ENCODE data around the gene EBI3. TPM values are rescaled to one million over a fixed set of nuclear protein-coding genes. Genes with fewer than 3 reads are reported as not detected.
A peak's percentile ranks its signal among the peaks of the same experiment; 100 is the strongest.
"Not testable (repeated sequence)": the region's sequence is repeated elsewhere in the genome, so short reads cannot be mapped to it uniquely, and the experiment has no call there.

The EBI3 gene
- total RNA-seq, 1 donor from 2014 or later, result 1.2 TPM

DNA sequence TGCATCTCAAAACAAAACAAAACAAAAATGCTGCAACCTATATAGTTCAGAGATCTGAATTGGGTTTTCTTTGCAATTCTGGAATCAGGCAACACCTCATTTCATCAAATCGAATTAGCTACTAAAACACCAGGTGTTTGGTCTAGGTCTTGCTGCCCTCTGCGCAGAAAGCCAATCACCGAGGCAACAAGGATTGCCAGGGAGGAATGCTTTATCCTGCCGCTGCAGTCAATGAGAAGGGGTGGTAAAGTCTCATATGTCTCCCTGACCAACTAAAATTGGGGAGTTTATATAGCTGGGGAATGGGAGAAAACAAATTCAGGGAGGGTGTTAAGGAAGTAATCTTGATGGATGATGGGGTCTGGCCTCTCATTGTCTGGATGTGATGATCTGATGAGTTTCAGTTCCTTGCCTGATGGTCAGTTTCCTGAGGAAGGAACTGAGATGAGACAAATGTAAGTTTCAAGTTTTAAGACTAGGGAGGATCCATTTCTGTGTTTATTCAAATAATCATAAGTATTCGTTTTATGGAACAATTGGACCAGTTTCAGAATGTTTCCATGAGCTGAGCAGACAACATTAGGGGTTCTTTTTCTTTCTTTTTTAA lies 12.6 kb downstream of the EBI3 start:
- TF ChIP-seq, protein P1, sequence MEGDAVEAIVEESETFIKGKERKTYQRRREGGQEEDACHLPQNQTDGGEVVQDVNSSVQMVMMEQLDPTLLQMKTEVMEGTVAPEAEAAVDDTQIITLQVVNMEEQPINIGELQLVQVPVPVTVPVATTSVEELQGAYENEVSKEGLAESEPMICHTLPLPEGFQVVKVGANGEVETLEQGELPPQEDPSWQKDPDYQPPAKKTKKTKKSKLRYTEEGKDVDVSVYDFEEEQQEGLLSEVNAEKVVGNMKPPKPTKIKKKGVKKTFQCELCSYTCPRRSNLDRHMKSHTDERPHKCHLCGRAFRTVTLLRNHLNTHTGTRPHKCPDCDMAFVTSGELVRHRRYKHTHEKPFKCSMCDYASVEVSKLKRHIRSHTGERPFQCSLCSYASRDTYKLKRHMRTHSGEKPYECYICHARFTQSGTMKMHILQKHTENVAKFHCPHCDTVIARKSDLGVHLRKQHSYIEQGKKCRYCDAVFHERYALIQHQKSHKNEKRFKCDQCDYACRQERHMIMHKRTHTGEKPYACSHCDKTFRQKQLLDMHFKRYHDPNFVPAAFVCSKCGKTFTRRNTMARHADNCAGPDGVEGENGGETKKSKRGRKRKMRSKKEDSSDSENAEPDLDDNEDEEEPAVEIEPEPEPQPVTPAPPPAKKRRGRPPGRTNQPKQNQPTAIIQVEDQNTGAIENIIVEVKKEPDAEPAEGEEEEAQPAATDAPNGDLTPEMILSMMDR (IDR thresholded peaks at IDR 0.05), result no peak
- Mint-ChIP-seq H3K9me3 (ENCODE audit: low read depth) (peaks cover 5% of the 10 kb centered on the region), H3K27me3 (ENCODE audit: low read depth) (no peaks in the 10 kb centered on the region), H3K4me1 (ENCODE audit: low read depth) (peaks cover 5% of the 10 kb centered on the region), H3K27ac (ENCODE audit: unreplicated experiment) (no peak overlapping the region), H3K4me3 (ENCODE audit: unreplicated experiment) (no peak overlapping the region), H3K36me3 (ENCODE audit: low read depth) (no peaks in the 10 kb centered on the region)
- no peak for DNase-seq (ENCODE audit: low spot score)

DNA sequence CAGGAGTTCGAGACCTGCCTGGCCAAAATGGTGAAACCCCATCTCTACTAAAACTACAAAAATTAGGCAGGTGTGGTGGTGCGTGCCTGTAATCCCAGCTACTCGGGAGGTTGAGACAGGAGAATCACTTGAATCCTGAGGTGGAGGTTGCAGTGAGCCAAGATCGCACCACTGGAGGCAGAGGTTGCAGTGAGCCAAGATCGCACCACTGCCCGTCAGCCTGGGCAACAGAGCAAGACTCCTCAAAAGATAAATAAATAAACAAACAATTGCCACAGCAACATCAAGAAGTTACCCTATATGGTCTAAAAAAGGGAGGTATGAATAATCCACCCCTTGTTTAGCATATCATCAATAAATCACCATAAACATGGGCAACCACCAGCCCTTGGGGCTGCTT lies 16.6 kb downstream of the EBI3 start:
- not testable (repeated sequence) for DNase-seq (ENCODE audit: low spot score); H3K27me3 Mint-ChIP-seq (ENCODE audit: low read depth); H3K4me3 Mint-ChIP-seq (ENCODE audit: unreplicated experiment); H3K9me3 Mint-ChIP-seq (ENCODE audit: low read depth); H3K27ac Mint-ChIP-seq (ENCODE audit: unreplicated experiment)
- Mint-ChIP-seq H3K4me1 (ENCODE audit: low read depth) (peaks cover 11% of the 10 kb centered on the region), H3K36me3 (ENCODE audit: low read depth) (peaks cover 20% of the 10 kb centered on the region)

DNA sequence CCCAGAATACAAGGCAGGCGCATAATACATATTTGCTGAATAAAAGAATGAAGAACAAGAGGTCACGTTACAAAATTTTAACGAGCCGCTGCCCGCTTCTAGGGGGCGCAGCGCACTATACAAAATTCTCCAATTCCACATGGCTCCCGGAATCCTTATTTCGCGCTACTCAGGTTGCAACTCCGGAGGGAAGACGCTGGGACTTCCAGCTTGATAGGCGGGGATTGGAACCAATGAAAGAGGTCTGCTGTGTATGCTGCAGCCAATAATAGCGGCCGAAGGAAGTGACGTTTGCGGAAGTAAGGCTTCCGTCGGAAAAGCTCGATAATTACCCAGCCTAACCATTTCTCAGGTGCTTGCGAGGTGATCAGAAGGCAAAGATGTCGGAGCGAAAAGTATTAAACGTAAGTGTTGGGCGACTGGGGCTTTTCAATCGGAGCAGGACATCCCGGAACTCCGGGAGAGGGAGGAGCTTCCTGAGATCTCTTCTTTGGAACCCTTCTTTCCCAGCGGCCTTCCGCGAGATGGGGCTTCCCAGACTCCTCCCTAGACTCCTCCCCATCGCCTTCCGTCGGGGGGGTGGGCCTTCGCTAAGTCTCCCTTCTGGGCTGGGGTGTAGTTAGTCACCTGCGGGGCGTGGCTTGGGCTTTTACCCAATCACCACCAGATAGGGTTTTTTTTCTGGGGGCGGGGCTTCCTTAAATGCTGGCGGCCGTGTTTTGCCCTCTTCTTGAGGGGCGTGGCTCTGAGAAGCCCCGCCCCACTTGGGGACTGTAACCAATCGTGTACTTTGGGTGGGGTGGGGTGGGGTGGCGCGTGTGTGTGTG lies 17.7 kb downstream of the EBI3 start, which contains the start of gene YJU2:
TSS of gene YJU2 (plus strand) at position 314 of the 827 bp plus-strand sequence. CDS start at position 381, 67 bp downstream.
- Mint-ChIP-seq H3K4me3 (ENCODE audit: unreplicated experiment) (peak within 1 kb of the TSS; percentile 94), H3K27me3 (ENCODE audit: low read depth) (no peaks in the 10 kb centered on the region), H3K9me3 (ENCODE audit: low read depth) (peaks cover 2% of the 10 kb centered on the region), H3K4me1 (ENCODE audit: low read depth) (peaks cover 11% of the 10 kb centered on the region), H3K27ac (ENCODE audit: unreplicated experiment) (peak within 1 kb of the TSS; percentile 100), H3K36me3 (ENCODE audit: low read depth) (peaks cover 23% of the 10 kb centered on the region)
- TF ChIP-seq, protein P1 (IDR thresholded peaks at IDR 0.05), result peak; percentile 81
- DNase-seq (ENCODE audit: low spot score), result peak; percentile 100

DNA sequence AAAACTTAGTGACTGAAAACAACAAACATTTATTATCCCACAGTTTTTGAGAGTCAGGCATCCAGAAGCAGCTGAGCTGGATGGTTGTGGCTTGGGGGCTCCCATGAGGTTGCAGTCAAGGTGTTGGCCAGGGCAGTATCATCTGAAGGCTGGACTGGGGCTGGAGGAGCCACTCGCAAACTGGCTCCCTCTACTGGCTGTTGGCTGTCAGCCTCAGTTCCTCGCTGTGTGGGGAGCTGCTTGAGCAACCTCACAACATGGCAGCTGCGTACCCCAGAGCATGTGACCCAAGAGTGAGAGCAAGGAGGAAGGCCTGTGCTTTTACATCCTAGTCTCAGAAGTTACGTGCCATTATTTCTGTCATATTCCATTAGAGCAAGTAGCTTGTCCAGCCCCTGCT lies 27.2 kb downstream of the EBI3 start:
- no peak overlapping the region for H3K4me3 Mint-ChIP-seq (ENCODE audit: unreplicated experiment)
- H3K9me3 Mint-ChIP-seq (ENCODE audit: low read depth), result peaks cover 2% of the 10 kb centered on the region
- H3K27me3 Mint-ChIP-seq (ENCODE audit: low read depth), result no peaks in the 10 kb centered on the region

DNA sequence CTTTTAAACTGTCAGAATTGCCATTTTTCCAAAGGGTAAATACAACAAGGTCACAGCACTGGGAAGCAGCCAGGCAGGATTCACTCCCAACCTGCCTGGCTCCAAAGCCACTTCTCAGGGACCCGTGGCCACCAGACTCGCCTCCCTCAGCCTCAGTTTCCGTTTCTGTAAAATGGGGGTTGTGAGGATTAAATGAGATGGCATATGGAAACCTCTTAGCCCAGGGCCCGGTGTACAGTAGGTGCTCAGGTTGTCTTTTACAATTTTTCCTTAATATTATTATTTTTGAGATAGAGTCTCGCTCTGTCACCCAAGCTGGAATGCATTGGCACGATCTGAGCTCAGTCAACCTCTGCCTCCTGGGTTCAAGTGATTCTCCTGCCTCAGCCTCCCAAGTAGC lies 27.7 kb downstream of the EBI3 start:
- no peaks in the 10 kb centered on the region for H3K27me3 Mint-ChIP-seq (ENCODE audit: low read depth)
- H3K27ac Mint-ChIP-seq (ENCODE audit: unreplicated experiment), result no peak overlapping the region
- no peak overlapping the region for H3K4me3 Mint-ChIP-seq (ENCODE audit: unreplicated experiment)
- peaks cover 2% of the 10 kb centered on the region for H3K9me3 Mint-ChIP-seq (ENCODE audit: low read depth)
- H3K4me1 Mint-ChIP-seq (ENCODE audit: low read depth), result no peaks in the 10 kb centered on the region
- peaks cover 34% of the 10 kb centered on the region for H3K36me3 Mint-ChIP-seq (ENCODE audit: low read depth)
- no peak for DNase-seq (ENCODE audit: low spot score)
- TF ChIP-seq, protein P1 (IDR thresholded peaks at IDR 0.05), result no peak

More for the DNA sequence above, 27.2 kb downstream of the EBI3 start:
- Mint-ChIP-seq H3K36me3 (ENCODE audit: low read depth) (peaks cover 34% of the 10 kb centered on the region), H3K4me1 (ENCODE audit: low read depth) (no peaks in the 10 kb centered on the region), H3K27ac (ENCODE audit: unreplicated experiment) (no peak overlapping the region)
- DNase-seq (ENCODE audit: low spot score), result no peak
- TF ChIP-seq, protein P1 (IDR thresholded peaks at IDR 0.05), result peak; percentile 36

Measured in chondrocyte (in vitro differentiated cells).